HG02759 (cell line): ENCODE data around the gene KIAA0232.
"Not testable (repeated sequence)": the region's sequence is repeated elsewhere in the genome, so short reads cannot be mapped to it uniquely, and the experiment has no call there.

Experiments
- ATAC-seq: cut with Tn5 transposase; IDR thresholded peaks from one replicate; pipeline ENCODE4 v1.9.1; 2021; ENCODE audit warnings: mild to moderate bottlenecking, moderate library complexity; ENCODE audit not compliant: unreplicated experiment

The KIAA0232 gene

DNA sequence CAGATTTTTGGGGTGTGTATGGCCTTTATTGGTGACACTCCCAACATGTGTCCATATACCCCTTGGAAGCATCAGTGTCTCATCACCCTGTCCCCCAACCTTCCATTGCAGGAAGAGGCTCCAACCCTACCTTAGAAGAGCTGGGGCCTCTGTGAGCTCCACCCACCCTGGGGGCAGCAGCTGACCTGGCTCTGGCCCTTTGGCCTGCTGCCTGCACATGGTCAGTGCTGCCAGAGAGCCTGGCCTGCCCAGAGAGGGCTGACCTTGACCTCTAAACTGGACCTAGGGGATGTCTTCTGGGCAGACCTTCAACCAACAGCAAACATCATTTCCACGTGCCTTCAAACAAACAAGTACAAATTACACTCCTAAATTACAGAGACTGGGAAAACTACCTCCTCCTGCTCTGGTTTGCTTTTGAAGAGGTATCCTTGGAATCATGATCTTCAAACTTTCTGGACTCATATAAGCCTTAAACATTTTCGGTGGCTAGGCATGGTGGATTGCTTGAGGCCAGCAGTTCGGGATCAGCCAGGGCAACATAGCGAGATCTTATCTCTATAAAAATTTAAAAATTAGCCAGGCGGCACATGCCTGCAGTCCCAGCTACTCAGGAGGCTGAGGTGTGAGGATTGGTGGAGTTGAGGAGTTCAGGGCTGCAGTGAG, 27.3 kb upstream of the KIAA0232 start:
- ATAC-seq: no peak

DNA sequence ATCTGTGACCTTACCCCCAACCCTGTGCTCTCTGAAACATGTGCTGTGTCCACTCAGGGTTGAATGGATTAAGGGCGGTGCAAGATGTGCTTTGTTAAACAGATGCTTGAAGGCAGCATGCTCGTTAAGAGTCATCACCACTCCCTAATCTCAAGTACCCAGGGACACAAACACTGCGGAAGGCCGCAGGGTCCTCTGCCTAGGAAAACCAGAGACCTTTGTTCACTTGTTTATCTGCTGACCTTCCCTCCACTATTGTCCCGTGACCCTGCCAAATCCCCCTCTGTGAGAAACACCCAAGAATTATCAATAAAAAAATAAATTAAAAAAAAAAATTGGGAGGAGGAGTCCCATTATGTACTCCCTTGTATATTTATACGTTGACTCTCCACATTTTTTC, 26.2 kb upstream of the KIAA0232 start:
- not testable (repeated sequence) for ATAC-seq

DNA sequence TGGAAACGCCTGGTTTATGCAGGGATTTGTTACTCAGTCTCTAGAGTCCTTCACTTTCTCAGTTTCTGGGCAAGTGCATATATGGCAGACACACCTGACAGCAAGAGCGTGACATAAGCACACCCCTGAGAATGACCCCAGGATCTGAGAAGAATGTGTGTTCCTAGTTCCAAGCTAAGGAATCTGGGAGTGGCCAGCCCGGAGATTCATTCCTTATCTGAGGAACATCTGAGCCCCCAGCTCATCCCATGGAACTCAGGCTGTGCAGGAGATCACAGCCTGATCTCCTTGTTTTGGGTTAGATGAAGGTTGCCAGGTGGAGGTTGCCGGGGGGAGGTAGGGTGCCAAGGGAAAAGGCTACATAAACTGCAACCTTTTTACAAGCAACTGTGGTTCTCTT, 23.8 kb upstream of the KIAA0232 start:
- no peak for ATAC-seq

DNA sequence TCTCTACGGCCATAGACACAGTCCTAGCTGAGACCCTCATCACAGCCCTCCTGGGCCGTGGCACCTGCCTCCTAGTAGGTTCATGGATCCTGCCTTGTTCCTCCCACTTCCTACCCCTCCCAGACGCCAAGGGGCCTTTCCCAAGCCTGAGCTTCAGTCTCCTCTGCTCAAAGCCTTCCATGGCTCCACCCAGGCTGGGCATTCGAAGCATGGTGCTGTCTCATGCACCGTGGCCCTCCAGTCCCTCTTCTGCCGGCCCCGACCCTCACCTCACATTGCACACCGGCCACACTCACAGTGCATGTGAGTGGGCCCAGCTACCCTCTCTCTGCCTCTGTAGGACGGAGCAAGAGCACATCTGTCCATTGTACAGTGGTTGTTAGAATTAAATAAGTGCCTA, 21.7 kb upstream of the KIAA0232 start:
- no peak for ATAC-seq

DNA sequence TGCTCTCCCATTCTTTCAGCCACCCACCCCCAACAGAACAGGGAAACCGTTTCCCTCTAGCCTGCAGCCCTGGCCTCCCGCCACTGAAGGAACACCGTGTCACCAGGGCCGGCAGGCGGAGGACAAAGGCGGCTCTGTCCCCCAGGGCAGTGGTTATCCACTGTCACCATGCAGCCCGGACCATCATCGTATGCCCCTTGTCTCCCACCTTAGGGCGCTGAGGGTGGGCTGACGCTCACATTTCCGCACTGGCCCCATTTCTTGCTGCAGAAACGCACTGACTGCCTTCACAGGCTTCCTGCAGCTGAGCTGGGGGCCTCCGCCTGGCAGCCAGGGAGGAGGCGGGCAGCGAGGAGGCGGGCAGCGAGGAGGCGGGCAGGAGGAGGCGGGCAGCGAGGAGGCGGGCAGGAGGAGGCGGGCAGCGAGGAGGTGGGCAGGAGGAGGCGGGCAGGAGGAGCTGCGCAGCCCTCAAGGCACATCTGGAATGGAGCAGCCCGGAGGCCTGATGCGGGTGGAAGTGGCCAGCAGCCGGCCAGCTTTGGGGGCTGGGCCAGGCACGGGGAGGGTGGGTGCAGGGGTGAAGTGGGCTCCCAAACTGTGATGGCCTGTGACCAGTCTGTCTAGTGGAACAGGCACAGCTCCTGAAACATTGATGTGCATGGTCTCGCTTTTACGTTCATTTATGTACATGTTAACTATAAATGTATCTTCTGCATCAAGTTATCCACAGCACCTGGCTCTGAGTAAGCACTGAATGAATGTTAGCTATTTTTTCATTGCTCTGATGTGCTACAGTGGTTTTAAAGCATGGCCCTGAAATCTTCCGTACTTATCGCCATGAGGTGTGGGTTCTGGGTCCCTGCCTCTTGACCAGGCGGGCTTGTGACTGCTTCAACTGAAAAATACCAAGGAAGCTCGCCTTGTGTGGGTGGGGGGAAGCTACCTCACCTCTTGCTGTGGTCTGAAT, 20.6 kb upstream of the KIAA0232 start:
- ATAC-seq: no peak

DNA sequence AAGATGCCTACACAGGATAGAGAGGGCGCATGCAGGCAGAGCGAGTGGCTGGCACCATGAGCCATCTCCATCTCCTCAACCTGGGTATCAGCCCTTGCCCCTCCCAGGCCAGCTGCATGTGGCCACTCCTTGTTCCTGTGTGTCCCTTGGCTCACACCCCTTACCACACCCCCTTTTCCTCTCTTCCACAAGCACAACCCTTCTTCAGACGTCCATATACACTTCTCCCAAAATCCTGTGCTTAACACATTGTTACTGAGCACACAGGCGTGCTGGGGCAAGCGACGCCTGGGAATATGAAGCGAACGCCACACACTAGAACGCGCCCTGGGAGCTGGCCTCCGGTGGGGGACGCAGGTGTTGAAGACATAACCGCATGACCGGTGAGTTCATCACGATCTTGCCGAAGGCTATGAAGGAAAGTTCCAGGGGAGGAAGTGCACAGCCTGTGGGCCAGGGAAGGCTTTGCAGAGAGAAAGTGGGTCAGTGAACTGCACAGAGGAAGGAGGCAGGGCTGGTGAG, 19.1 kb upstream of the KIAA0232 start:
- ATAC-seq: no peak

DNA sequence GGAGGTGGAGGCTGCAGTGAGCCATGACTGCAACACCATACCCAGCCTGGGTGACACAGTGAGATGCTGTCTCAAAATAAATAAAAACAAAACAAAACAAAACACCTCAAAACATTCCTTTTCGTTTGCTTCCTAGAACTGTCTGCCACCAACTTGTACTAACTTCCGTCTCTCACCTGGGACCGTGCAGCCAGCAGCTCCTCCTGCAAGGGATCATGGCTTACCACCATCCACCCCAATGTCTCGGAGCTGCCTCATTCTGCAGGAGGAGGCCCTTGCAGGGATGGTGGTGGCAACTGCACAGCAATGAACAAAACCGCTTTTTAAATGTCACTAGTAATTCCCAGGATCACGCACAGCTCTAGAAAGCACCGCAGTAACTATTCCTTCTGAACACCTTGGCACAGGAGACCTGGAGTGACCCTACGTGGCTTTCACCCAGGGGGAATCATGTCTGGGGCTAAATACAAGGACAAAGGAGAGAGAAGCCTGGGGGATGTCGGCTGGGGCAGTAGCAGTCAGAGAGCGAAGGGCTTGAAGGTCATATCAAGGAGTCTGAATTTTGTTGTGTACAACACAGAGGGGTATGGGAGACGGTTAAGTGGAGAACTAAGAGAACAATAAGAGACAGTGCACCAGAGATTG, 17.4 kb upstream of the KIAA0232 start:
- ATAC-seq: no peak

DNA sequence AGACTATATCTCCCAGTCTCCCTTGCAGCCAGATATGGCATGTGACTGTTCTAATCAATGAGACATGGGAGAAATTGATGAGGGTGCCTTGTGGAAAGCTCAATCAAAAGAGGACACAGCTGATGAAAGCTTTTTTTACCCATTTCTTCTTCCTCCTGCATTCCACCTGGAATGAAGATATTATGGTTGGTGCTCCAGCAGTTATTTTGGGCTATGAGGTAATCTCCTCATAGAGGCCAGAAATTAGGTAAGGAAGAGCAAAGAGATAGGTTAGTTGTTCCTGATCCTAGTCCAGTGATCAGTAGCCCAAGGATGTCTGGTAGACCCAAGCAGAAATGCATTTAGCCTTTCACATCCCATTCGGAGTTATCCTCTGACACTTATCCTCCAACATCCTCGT, 16.8 kb upstream of the KIAA0232 start:
- no peak for ATAC-seq

DNA sequence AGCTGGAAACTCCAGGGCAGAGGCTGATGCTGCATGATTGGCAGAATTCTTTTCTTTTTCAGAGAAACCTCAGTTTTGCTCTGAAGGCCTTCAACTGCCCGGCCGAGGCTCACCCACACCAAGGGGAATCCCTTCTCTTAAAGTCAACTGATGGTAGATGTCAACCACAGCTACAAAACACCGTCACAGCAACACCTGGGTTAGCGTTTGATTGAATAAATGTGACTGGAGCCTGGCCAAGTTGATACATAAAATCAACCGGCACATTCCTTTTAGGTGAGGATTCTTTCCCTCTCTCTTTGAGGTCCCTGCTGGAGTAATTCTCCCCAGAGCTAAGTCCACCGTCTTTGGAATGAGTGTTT, 15.2 kb upstream of the KIAA0232 start:
- ATAC-seq: no peak

DNA sequence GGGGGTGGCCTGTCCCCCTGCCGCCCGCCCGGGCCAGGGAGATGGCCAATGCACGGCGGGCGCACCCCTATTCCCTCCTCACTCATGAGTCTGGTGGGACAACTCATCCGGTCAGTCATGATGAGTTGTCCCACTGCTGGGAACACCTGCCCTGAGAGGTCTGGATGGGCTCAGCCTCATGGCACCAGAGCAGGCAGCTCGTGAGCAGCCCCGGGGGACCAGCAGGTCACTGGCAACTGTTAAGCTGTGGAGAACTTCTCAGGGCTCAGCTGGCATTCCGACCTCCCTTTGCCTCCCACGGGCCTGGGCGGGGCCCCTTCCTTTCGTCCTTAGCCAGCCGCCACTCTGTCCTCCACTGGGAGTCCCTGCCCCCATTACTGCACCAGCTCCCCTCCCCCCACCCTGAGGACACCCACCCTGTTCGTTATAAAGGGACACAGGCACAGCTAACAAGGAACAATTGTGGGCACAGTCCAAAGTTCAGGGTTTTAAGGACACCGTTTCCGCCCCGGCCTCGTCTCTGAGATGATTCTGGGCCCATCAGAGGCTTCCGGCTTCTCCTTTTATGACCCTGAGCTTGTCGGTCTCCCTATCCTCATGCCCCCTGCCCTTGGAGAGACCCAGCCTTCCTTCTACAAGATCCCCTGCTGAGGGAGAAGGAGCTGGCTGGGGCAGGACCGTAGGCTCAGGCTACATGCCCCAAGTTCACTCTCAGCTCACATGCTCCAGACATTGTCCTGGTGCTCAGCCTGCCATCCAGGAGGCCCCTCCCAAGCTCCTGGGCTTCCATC, 14.6 kb upstream of the KIAA0232 start:
- no peak for ATAC-seq

DNA sequence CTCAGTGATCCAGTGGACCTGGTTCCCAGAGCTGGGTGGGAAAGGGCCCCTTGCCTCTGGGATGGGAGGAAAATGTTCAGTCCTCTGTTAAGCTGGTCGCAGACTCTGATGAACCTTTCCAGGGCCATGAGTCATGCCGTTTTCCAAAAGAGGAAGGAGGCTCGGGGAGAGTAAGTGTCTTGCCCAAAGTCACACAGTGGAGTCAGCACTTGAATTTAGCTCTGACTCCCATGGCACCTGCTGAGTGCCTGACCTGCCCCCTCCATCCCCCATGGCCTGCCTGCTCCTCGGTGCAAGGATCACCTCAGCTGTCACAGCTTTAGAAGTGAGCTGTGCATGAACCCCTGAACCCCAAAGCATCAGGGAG, 14.0 kb upstream of the KIAA0232 start:
- ATAC-seq: no peak

DNA sequence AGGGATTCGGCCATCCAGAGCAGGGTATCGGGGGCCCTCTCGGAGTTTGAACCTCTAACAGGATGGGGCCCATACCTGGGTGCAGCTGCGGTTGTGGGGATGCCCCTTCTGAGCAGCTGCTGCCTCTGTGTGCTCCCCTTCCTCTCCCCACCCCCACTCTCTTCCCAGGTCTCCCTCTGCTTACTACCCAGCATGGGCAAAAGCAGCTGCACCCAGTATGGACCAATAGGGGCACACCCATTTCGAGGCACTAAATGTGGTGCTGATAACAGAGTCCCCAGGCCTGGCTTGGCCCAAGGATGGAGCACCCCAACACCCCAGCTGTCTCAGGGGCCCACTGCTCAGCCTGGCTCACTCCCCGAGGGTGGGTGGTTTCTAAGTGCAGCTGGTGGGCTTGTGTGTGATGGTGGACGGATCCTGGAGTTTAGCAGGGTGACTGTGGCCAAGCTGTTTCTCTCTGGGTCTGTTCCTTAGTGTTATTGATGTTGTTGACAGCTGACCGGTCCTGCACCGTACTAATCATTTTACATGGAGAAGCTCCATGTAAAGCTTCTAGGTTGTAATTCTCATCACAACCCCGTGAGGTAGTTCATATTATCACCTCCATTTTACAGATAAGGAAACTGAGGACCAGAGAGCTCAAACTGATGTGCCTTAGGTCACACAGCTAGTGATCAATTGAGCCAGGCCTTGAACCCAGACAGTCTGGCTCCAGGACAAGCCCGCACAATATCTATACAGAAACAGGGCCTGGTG, 13.1 kb upstream of the KIAA0232 start:
- no peak for ATAC-seq

DNA sequence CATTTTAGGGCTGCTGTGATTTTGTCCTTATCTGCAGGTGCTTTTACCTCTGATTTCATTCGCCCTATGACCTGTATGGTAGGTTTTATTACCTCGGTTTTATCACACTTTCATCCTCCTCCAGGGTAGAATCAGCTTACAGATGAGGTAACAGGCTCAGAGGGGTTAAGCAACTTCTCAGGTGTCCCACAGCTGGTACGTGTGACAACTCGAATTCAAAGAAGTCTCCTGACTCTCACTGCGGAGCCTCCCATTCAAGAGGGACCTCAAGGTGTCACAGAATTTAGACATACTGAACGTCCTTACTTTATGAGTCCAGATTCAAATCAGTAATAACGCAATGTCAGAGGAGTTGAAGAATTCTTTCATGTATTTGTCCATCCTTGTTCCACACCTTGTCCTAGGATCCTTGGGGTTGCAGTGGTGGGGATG, 12.5 kb upstream of the KIAA0232 start:
- ATAC-seq: no peak

DNA sequence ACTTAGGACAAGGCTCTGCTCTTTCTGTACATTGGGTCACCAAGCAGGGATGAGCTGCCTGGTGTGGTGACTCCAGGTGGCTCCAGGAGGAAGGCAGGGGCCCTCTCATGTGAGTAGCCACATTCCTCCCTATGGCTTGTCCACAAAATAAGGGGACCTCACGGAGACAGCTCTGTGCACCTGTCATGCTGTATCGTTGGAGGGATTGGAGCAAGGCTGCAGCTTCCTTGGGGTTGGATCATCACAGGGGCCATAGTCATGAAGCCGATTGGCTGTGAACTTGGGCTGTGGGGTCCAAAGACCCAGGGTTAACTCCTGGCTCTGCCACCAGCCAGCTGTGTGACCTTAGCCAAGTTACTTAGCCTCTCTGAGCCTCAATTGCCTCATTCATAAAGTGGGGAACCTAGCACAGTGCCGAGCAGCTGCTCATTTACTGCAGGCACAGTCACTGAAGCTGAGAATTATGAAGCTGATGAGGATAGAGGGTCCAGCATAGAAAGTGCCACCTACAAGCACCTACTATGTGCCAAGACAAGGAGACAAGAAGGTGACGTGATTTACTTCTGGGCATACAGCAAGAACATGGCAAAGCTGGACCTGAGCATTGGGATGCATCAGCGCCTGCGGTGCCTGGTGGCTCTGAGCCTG, 11.8 kb upstream of the KIAA0232 start:
- no peak for ATAC-seq

DNA sequence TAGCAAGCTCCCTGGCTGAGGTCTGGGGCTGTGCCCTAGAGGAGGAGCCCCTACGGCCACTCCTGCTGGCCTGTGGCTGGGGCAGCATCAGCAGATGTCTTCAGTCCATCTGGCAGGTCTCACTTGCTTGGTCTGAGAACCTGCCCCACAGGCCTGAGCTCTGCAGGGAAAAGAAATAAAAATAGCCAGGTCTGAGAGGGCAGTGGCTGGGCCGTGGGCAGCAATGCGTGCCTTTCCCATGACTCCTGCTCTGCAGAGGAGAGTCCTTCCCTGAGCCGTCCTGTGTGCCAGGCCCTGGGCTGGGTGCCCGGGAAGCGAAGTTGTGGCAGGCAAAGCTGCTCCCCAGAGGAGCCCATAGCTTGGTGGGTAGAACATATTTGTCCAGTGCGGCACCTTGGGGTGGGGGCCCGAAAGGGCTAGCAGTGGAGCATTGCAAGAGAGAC, 11.3 kb upstream of the KIAA0232 start:
- ATAC-seq: no peak

DNA sequence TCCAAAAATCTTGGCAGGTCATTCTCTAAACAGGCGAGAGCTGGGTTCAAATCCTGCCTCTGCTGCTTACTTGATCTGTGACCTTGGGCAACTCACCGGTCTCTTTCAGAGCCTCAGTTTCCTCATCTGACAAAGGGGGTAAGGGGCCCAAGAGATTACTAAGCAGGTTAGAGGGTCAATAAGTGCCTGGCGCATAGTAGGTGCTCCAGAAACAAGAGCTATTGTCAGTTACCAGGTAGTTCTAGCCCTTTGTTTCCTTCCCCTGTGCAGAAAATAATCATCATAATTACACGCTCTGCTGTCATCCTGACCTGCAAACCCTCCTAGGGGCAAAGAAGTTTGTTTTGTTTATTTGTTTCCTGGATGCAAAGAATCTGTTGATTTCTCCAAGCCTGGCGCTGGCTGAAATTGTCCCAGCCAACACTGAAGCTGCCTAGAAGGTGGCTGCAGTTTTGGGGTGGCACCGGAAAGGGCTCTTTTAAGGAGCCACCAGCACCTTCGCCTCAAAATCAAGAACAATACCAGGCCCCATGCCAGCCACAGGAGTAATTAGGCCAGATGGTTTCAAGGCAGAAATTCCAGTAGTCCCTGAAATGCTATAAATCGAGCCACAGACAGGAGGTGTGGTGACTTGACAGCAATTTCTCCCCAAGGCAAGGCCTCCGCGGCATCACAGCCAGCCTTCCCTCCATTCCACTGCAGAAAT, 10.2 kb upstream of the KIAA0232 start:
- ATAC-seq: no peak

DNA sequence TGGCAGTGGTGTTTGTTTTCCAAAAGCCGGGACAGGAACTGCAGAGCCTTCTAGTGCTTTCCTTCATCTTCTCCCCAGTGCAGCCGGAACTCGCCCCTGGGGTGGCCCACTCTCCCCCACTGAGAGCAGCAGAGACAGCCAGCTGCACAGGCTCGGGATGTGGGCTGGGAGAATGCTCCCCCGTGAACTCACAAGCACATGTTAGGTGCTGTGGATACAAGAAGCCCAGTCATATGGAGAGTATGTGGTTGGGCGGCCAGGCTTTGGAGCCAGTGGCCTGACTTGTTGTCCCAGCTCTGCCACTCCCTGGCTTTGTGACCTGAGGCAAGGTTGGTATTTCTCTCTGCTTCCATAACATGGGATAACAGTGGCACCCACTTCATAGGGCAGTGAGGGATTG, 9.4 kb upstream of the KIAA0232 start:
- ATAC-seq: no peak

DNA sequence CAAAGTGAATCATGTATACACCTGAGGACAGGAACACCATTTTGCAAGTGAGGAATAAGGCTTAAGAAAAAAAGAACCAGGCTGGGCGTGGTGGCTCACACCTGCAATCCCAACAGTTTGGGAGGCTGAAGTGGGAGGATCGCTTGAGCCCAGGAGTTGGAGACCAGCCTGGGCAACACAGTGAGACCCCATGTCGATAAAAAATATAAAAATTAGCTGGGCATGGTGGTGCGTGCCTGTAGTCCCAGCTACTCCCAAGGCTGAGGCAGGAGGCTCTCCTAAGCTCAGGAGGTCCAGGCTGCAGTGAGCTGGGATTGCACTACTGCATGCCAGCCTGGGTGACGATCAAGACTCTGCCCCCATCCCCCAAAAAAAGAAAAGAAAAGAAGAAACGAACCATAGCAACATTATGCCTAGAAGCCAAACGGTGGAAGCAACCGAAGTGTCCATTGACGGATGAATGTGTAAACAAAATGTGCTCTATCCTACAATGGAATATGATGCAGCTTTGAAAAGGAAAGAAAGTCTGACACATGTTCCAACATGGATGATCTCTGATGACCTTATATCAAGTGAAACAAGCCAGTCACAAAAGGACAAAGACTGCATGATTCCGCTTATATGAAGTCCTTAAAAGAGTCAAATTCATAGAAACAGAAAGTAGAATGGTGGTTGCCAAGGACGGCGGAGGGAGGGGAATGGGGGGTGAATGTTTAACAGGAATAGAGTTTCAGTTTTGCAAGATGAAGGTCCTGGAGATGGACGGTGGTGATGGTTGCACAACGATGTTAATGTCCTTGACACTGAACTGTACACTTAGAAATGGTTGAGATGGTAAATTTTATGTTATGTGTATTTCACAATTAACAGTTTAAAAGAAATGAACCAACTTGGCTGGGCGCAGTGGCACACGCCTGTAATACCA, 8.6 kb upstream of the KIAA0232 start:
- no peak for ATAC-seq
